ENCODE measurements around the gene ADK.
A peak's percentile ranks its signal among the peaks of the same experiment; 100 is the strongest.

The ADK gene

DNA sequence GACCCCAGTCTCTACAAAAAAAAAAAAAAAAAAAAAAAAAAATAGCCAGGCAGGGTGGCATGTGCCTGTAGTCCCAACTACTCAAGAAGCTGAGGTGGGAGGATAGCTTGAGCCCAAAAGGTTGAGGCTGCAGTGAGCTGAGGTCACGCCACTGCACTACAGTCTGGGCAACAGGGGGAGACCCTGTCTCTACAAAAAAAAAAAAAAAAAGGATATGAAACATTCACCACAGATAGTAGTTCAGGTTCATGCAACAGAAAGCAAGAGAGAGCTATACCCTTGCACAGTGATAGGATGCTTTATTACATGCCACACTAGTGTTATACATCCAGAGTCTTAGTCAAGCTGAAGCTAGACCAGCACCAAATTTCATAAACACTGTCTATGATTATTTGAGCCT lies 526.9 kb downstream of the ADK start:
- no peak for DNase-seq (ENCODE audit: low read depth)

DNA sequence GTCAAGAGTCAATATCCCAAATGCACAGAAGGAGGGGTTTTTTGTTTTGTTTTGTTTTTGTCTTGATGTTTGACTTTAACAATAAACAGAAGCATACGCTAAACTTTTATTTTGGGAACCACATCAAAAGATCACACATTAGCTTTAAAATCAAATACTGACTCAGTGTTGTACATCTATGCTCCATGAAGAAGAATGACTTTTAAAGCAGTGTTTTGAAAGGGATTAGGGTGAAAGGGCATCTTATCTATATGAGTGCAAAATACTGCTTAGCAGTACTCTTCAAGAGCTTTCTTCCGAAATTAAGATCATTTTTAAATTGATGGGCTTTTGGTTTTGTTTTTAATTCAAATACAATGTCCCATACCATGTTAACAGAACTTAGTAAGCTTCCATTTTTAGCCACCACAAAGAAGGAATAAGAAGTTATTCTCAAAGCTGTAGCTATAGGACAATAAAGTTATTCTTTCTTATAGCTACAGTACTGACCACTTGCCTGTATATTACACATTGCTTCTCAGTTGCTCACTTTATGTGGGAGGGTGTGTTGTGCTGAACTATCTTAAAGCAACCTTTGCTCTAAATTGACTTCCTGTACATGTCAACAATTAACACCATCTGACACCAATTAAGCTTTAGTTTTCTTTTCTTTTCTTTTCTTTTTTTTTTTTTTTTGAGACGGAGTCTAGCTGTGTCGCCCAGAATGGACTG lies 531.1 kb downstream of the ADK start:
- no peak for DNase-seq (ENCODE audit: low read depth)

DNA sequence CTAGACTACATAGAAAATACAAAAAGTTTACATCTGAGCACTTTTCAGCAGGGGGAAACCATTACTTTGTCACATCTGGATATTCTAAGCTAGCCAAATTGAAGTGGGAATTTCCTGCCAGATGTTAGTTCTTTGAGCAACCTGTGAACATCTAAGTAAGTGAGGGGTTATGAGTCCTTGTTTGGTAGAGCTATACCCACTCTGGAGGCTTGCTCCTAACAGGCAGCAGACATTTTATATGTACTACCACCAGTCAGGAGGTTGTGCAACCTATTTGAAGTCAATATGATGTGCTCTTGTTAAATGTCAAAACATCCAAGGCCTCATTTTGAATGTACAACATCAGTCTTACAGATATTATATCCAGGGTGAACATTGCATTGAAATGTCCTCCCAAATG lies 532.0 kb downstream of the ADK start:
- DNase-seq (ENCODE audit: low read depth): no peak

DNA sequence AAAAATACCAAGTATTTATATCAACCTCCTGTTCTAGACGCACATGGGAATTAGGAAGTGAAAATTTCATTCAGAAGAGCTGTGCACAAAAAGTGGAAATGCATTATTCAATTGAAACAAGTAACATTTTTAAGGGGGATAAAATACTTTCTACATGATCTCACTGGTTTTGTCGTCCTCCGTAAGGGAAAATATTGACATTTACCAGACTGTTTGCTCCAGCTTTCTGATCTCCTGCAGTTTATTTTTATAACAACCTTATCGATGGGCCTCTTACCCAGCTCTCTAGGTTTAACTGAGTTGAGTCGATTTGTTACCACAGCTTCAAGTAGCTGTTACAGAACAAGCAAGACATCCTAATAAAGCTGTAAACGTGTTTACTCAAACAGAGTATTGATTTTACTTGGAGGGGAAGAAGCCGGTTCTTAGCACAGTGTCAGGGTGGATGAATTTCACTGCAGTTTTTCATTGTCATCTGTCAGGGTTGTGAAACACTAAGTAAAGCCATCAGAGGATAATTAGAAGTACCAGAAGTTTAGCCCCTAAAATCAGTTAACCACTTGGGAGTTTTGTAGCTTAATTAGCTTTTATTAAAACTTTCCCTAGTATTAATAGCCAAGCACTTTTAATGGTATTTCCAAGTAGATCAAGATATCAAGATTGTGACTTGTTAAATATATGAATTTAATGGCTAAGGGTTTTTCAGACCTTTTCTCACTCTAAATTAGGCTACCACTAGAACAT lies 532.8 kb downstream of the ADK start:
- DNase-seq (ENCODE audit: low read depth): no peak

DNA sequence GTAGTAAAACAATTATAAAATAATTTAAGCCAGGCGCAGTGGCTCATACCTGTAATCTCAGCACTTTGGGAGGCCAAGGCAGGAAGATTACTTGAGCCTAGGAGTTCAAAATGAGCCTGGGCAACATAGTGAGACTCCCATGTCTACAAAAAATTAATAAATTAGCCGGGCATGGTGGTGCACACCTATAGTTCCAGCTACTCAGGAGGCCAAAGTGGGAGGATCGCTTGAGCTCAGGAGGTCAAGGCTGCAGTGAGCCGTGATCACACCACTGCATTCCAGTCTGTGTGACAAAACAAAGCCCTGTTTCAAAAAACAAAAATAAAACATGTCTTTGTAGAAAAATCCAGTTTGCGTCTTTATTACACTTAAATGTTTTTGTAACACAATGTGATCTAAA lies 533.4 kb downstream of the ADK start:
- DNase-seq (ENCODE audit: low read depth): no peak

DNA sequence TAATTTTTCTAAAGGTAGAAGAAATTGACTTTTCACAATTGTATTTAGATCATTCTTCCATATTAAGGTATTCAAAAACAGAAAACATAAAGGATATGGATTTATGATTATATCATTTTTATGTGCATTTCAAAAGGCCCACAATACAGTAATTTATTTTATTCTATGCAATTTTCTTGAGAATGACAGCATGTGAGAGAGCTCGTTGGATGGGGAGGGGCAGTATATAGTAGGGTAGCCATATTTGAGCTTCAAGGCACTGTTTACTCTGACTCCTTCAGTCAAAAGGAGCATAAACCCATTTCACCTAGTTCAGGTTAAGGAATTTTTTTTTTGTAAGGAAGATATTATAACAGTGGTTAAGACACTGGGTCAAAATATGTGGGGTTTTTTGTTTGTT lies 534.5 kb downstream of the ADK start:
- no peak for DNase-seq (ENCODE audit: low read depth)

DNA sequence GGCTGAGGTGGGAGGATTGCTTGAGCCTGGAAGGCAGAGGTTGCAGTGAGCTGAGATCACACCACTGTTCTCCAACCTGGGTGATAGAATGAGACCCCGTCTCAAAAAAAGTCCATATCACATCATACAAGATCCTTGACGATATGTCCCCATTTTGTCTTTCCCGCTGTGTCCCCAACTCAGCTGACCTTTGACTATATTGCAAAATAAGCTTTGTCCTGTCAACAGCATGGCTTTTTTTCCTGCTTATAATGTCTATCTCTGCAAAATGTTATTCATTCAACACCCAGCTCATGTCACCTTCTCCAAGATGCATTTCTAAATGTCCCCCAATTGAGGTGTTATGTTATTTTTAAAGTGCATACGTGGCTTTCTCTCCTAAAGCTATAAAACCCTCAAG lies 539.4 kb downstream of the ADK start:
- DNase-seq (ENCODE audit: low read depth): no peak

DNA sequence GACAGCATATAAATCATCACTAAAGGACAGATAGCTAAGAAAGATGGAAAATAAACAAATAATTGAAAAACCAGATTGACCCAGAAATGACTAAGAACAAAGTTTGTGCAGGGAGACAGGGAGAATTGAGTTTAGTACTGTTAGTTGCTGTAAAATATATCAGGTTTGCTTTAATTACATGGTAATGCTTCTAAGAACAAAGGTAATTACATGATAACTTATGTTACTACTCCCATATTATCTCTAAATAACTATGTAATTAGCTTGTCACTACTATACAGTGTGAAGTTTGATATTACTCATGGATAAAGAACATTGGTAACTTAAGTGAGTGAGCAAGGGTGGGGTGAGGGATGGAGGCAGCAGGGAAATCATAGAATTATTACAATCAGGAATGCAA lies 540.1 kb downstream of the ADK start:
- DNase-seq (ENCODE audit: low read depth): no peak

DNA sequence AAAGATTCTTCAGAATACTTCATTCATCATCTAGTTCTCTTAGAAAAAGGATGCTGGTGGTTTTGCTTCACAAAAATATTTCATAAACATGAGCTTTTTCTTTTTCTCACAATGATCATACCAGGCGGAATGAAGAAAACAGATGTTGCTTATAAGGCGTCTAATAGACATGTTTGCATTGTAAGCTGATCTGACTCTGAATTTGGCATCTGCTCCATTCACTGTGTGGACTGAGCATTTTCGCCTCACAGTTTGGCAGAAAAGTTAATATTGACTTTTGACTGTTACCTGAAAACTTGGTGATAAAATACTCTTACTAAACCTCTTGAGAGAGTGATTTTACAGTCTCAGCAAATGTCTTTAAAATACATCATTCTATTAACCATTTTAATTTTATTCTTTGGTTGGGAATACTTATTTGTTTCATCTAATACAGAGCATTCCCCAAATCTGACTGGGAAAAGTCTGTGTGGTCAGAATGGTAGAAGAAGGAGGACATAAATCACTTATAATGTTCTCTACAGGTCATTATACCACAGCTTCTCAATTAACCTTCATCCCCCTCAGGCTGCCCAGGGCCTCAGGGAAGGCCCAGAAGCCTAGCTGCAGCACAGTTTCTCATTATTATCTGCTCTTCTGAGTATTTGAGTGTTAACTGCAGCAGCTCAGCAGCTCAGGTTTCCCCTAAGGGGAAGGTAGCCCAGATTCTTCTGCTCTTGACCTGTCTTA lies 553.8 kb downstream of the ADK start:
- DNase-seq (ENCODE audit: low read depth): no peak

DNA sequence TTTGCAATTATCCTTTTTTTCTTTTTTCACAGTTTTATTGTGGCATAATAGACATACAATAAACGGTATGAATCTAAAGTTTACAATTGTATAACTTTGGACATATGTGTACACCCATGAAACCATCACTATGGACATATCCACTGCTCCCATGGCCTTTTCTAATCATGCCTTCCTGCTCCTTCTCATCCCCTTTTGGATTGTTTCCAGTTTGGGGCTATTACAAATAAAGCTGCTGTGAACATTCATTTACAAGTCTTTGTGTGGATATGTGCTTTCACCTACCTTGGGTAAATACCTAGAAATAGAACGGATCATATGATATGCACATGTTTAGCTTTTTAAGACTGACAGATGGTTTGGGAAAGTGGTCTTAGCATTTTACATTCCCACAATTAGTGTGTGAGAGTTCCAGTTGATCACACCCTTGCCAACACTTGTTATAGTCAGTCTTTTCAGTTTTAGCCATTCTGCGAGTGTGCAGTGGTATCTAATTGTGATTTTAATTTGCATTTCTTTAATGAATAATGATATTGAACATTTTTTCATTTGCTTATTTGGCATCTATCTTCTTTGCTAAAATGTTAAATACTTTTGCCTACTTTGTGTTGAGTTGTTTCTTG lies 554.4 kb downstream of the ADK start:
- DNase-seq (ENCODE audit: low read depth): no peak

DNA sequence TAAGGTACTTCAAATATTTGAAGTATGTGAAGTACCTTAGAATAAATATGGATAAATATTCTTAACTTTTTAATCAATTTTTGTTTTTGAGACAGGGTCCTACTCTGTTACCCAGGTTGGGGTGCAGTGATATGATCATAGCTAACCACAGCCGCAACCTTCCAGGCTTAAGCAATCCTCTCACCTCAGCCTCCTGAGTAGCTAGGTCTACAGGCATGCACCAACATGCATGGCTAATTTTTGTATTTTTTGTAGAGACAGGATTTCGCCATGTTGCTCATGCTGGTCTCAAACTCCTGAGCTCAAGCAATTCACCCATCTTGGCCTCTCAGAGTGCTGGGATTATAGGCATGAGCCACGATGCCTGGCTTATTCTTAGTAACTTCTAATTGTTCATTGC lies 555.9 kb downstream of the ADK start:
- no peak for DNase-seq (ENCODE audit: low read depth)

DNA sequence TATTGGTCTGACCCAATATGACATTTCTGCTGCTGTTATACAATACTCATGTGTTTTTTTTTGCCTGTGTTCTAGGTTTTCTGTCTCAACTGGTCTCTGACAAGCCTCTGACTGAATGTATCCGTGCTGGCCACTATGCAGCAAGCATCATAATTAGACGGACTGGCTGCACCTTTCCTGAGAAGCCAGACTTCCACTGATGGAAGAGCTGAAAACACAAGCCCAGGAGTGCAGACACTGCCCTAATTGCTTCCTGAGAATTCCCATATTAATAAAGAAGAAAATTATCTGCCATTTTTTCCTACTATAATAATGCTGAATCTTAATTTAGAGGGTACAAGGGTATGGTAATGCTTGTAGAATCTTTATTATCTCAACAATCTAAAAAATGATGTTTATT lies 557.2 kb downstream of the ADK start:
- no peak for DNase-seq (ENCODE audit: low read depth)

DNA sequence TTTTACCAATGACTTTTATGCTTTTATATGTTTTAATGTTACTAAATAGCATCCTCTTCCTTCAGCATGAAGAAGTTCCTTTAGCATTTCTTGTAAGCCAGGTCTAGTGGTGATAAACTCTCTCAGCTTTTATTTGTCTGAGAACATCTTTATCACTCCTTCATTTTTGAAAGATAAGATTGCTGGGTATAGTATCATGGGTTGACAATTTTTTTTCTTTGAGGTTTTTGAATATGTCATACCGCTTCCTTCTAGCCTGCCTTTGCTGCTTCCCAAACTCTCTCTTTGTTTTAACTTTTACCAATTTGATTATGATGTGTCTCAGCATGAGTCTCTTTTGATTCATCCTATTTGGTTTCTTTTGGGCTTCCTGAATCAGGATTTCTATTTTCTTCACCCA lies 567.2 kb downstream of the ADK start:
- DNase-seq (ENCODE audit: low read depth): no peak

DNA sequence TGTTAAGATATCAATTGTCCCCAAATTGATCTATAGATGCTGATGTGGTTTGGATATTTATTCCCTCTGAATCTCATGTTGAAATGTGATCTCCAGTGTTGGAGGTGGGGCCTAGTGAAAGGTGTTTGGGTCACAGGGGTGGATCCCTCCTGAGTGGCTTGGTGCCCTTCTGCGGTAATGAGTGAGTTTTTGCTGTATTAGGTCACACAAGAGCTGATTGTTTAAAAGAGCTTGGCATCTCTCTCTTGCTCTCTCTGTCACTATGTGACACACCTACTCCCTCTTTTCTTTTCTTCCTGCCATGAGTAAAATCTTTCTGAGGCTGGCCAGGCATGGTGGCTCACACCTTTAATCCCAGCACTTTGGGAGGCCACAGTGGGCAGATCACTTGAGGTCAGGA lies 577.2 kb downstream of the ADK start:
- no peak for DNase-seq (ENCODE audit: low read depth)

DNA sequence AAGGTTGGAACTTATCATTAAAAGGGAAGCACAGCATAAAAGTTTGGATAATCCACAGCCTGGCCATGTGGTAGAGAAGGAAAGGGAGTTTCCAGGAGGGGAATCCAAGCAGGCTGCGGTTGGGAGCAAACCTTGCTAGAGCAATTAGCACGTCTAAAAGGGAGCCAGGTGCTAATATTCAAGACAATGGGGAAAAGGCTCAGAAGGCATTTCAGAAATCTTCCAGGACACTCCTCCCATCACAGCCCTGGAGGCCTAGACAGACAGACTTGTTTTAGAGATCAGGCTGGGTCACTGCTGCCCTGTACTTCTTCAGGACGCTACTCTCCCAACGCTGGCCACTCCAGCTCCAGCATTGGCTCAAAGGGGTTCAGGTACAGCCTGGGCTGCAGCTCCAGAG lies 579.2 kb downstream of the ADK start:
- DNase-seq (ENCODE audit: low read depth): no peak

DNA sequence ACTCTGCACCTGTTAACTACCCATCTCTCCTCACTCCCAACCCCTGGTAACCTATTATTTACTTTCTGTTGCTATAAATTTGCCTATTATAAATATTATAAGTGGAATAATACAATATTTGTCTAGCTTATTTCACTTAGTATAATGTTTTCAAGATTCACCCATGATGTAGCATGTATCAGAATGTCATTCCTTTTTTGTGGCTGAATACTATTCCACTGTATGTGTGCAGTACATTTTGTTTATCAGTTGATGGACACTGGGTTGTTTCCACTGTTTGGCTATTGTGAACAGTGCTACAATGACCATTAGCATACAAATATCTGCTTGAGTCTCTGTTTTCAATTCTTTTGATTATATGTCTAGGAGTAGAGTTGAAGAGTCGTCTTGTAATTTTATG lies 582.6 kb downstream of the ADK start:
- no peak for DNase-seq (ENCODE audit: low read depth)

DNA sequence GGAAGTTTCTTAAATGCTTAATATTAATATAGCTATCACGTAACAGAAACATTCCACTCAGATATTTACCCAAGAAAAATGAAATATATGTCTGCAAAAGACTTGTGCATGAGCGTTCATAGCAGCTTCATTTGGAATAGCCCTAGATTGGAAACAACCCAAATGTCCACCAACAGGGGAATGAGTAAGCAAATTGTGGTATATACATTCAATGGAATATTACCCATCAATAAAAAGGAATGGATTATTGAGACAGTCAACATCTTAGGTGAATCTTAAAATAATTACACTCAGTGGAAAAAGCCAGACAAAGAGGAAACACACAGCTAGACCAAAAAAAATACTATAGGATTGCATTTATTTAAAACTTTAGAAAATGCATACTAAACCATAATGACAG lies 585.0 kb downstream of the ADK start:
- no peak for DNase-seq (ENCODE audit: low read depth)

DNA sequence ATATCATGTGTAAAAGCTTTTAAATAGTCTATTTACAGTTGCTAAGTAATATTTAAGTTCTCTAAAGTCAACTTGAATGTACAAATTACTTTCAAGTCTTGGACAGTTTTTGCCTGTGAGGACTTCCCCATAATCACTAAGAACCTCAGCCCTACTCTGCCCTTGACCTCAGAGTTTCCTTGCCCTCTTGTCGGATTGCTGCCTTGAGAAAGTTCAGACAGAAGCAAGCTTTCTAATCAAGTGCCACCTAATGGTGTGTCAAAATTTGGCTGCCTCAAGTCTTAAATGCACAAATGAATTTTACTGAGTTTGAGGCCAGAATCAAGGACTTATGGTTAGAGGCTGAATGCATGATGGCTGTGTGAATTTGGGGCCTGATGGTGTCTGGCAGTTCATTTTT lies 587.0 kb downstream of the ADK start:
- DNase-seq (ENCODE audit: low read depth): no peak

DNA sequence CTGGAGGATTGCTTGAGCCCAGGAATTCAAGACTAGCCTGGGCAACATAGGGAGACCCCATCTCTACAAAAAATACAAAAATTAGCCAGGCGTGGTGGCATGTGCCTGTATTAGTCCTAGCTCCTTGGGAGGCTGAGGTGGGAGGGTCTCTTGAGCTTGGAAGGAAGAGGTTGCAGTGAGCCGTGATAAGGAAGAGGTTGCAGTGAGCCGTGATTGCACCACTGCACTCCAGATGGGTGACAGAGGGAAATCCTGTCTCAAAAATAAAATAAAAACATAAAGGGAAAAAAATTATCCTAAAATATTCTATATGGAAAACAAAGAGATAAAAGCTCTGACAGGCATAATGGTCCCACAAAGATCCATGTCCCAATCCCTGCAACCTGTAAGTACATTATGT lies 587.5 kb downstream of the ADK start:
- no peak for DNase-seq (ENCODE audit: low read depth)

DNA sequence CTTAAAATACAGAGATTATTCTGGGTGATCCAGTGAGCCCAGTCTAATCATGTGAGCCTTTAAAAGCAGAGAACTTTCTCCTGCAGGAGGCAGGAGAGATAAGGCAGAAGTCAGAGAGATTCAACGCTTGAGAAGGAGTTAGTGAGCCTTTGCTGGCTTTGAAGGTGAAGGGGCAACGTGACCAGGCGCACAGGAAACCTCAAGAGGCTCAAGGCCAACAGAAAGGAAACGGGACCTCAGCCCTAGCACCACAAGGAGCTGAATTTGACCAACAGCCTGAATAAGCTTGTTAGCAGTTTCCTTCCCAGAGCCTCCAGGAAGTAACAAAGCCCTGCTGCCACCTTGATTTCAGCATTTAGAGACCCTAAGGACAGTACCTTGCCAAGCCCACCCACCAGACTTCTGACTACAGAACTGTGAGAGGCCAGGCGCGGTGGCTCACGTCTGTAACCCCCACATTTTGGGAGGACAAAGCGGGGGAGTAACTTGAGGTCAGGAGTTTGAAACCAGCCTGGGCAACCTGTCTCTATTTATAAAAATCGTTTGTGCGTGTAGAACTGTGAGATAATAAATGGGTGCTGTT lies 588.1 kb downstream of the ADK start:
- peak; percentile 52 for DNase-seq (ENCODE audit: low read depth)

DNA sequence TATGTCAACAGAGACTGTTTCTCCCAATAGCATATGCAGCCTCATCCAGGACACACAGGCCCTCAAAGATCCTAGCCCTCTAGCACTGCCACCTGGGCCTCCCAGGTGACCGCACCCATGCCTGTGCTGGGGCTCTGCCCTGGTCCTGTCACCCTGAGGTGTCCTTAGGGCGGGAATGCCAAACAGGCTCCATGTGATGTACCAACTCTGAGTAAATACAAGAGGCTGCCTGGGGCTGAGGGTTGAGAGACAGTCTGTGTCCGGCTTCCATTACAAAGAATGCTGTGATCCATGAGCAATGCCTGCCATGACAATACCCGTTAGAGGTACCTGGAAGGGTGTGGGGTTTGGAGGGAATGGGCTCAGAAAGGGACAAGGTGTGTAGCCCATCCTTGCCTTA lies 592.4 kb downstream of the ADK start:
- DNase-seq (ENCODE audit: low read depth): no peak

DNA sequence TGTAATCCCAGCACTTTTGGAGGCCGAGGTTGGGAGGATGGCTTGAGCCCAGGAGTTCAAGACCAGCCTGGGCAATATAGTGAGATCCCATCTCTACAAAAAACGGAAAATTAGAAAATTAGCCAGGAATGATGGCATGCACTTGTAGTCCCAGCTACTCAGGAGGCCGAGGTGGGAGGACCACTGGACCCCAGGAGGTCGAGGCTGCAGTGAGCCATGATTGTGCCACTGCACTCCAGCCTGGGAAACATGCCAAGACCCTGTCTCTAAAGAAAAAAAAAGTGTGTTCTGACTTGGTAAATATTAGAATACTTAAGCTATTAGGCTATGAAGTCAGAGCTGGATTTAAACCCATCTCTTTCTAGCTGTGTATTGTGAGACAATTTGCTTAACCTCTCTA lies 594.4 kb downstream of the ADK start:
- no peak for DNase-seq (ENCODE audit: low read depth)

DNA sequence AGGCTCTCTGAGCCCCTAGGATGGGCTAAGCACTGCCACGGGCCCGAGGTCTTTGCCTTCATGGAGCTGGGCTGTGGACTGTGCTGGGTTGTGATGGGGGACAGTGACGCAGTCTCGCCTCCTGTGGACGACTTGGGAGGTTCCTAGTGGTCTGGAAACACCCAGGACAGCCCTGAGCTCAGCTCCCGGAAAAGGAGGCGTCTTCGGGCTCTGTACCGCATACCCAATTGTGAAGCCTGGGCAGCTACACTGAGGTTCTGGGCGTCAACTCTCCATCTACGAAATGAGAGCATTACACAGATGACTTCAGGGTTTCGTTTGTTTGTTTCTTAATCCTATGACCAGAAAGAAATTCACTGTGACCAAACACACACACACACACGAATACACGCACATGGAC lies 595.8 kb downstream of the ADK start:
- no peak for DNase-seq (ENCODE audit: low read depth)
